ENCODE measurements around the gene NTN4. TPM values are rescaled to one million over a fixed set of nuclear protein-coding genes. Genes with fewer than 3 reads are reported as not detected.

The NTN4 gene
- total RNA-seq, 1 donor from 2014 or later, result 63.9 TPM

DNA sequence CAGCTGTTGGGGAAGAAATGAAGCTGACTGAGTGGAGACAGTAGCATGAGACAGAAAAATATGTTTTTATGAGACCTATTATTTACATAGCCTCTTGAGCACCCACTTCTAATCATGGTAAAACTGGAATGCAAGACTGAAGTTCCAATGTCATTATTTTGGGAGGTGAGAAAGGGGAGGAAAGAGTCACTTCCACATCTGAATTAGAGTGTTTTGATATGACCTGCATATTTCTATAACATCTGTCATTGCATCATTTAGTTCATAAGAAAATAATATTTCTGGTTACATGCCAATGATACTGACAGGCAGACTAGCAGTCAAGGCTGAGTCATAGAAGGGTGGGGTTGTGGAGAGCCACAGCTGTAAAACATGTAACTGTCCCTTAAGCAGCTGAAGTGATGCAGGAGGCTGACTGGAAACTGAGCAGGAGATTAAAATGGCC lies 26.7 kb downstream of the NTN4 start:
- DNase-seq (ENCODE audit: low spot score in 2 of 2), result peak in 1 of 2 donors; percentile 66
- no peaks in the 10 kb centered on the region for H3K27me3 ChIP-seq
- peaks cover 0 to 2% of the 10 kb centered on the region in 2 donors for H3K9me3 ChIP-seq
- no peak overlapping the region for H3K27ac ChIP-seq
- TF ChIP-seq, protein P1, sequence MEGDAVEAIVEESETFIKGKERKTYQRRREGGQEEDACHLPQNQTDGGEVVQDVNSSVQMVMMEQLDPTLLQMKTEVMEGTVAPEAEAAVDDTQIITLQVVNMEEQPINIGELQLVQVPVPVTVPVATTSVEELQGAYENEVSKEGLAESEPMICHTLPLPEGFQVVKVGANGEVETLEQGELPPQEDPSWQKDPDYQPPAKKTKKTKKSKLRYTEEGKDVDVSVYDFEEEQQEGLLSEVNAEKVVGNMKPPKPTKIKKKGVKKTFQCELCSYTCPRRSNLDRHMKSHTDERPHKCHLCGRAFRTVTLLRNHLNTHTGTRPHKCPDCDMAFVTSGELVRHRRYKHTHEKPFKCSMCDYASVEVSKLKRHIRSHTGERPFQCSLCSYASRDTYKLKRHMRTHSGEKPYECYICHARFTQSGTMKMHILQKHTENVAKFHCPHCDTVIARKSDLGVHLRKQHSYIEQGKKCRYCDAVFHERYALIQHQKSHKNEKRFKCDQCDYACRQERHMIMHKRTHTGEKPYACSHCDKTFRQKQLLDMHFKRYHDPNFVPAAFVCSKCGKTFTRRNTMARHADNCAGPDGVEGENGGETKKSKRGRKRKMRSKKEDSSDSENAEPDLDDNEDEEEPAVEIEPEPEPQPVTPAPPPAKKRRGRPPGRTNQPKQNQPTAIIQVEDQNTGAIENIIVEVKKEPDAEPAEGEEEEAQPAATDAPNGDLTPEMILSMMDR (IDR thresholded peaks at IDR 0.05), result no peak
- no peak overlapping the region for H3K4me3 ChIP-seq
- no peaks in the 10 kb centered on the region for H3K36me3 ChIP-seq
- H3K4me1 ChIP-seq, result peaks cover 0 to 20% of the 10 kb centered on the region in 2 donors
- intact Hi-C loops (cut with DNase I), result no loop called here

DNA sequence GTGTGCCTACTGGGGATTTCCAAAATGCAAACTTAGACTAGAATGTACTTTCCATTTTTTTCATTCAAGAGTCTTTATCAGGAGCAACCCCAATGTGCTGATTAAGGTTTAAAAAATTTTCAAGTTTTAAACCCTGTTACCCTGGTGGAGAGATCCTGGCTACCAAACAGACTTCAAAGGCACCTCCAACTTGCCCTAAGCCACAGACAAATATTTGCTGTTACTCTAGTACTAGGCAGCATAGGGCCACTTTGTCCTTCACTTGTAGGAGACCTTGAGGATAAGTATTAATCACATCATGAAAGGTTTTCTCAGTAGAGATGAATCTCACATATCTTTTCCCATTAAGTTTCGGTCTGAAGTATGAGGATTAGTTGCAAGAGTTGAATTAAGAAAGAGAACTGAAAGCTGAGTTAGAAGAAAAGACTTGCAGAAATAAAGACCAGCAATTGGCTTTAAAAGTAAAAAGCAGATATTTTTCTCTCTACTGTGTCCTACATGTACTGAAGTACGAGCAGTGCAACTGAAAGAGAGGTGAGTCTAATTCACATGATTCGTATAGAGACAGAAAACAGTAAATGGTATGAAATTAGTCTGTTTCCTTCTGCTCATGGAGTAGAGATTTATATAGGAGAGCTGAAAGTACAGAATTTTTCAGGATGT lies 28.3 kb downstream of the NTN4 start:
- intact Hi-C loops (cut with DNase I), result no loop called here
- H3K4me3 ChIP-seq, result peak overlapping the region in 1 of 2 donors; percentile 29

DNA sequence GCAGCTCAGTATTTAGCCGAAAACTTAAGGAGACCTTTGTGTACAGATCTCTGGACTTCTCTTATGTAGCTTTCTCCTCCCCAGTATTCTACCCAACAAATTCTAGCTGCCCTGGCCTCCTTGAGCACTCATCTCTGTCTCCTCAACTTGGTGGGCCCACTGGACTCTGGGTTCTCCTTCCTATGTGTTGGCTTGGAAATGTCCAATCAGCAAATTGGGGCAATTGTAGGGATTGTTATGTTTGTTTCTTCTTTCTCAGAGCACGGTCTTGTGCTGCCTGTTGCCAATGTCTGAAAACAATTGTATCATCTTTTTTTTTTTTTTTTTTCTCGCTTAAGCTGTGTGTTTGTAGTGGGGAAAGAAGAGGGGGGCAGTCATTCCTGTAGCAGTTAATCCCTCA lies 30.2 kb downstream of the NTN4 start:
- Histone ChIP-seq H3K27ac (no peak overlapping the region), H3K36me3 (no peaks in the 10 kb centered on the region), H3K4me1 (peaks cover 0 to 22% of the 10 kb centered on the region in 2 donors), H3K9me3 (peaks cover 0 to 2% of the 10 kb centered on the region in 2 donors), H3K4me3 (no peak overlapping the region), H3K27me3 (no peaks in the 10 kb centered on the region)
- intact Hi-C loops (cut with DNase I), result no loop called here
- TF ChIP-seq, protein P1 (IDR thresholded peaks at IDR 0.05), result no peak
- DNase-seq (ENCODE audit: low spot score in 2 of 2), result no peak

More for the DNA sequence above, 28.3 kb downstream of the NTN4 start:
- Histone ChIP-seq H3K27ac (peak overlapping the region in 1 of 2 donors; percentile 26), H3K27me3 (no peaks in the 10 kb centered on the region), H3K36me3 (no peaks in the 10 kb centered on the region), H3K9me3 (peaks cover 0 to 2% of the 10 kb centered on the region in 2 donors), H3K4me1 (peaks cover 0 to 20% of the 10 kb centered on the region in 2 donors)
- no peak for DNase-seq (ENCODE audit: low spot score in 2 of 2)
- TF ChIP-seq, protein P1 (IDR thresholded peaks at IDR 0.05), result no peak

DNA sequence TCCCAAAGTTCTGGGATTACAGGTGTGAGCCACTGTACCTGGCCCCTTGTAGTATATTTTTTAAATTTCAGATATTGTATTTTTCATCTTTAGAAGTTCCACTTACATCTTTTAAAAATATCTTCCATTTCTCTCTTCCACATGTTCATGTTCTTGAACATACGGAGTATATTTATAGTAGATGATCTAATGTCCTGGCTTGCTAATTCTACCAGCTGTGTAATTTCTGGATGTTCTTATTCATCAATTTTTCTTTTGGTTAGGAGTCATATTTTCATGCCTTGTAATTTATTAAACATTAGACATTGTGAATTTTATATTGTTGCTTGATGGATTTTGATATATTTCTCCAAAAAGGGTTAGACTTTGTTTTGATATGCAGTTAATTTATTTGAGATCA lies 30.8 kb downstream of the NTN4 start:
- H3K4me1 ChIP-seq, result peaks cover 0 to 20% of the 10 kb centered on the region in 2 donors
- H3K36me3 ChIP-seq, result no peaks in the 10 kb centered on the region
- no peaks in the 10 kb centered on the region for H3K27me3 ChIP-seq
- DNase-seq (ENCODE audit: low spot score in 2 of 2), result no peak
- intact Hi-C loops (cut with DNase I), result no loop called here
- H3K27ac ChIP-seq, result no peak overlapping the region
- TF ChIP-seq, protein P1 (IDR thresholded peaks at IDR 0.05), result no peak
- peaks cover 0 to 2% of the 10 kb centered on the region in 2 donors for H3K9me3 ChIP-seq
- H3K4me3 ChIP-seq, result no peak overlapping the region

DNA sequence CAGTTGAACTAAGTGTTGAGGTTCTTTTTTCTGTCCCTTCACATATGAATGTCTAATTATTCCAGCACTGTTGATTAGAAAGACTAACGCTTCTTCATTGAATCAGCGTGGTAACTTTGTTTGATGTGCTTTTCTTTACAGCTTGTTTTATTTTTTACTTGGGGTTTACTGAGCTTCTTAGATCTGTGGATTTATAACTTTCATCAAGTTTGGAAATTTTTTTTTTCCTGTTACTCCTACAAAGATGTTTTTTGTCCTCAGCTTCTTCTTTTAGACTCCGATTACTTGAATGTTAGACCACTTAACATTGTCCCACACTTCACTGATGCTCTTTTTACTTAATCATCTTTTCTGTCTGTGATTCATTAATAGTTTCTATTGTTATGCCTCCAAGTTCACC lies 31.5 kb downstream of the NTN4 start:
- H3K4me3 ChIP-seq, result no peak overlapping the region
- DNase-seq (ENCODE audit: low spot score in 2 of 2), result no peak
- H3K27me3 ChIP-seq, result no peaks in the 10 kb centered on the region
- peaks cover 0 to 13% of the 10 kb centered on the region in 2 donors for H3K4me1 ChIP-seq
- H3K36me3 ChIP-seq, result no peaks in the 10 kb centered on the region
- no peak overlapping the region for H3K27ac ChIP-seq
- intact Hi-C loops (cut with DNase I), result no loop called here
- peaks cover 0 to 2% of the 10 kb centered on the region in 2 donors for H3K9me3 ChIP-seq
- TF ChIP-seq, protein P1 (IDR thresholded peaks at IDR 0.05), result no peak
